HG03460 (cell line): Measurements from ENCODE around the gene RGPD5.
"Not testable (repeated sequence)": the region's sequence is repeated elsewhere in the genome, so short reads cannot be mapped to it uniquely, and the experiment has no call there.

Experiments used
- ATAC-seq: cut with Tn5 transposase; IDR thresholded peaks from one replicate; pipeline ENCODE4 v1.9.1; 2021; ENCODE audit not compliant: unreplicated experiment

The RGPD5 gene

DNA sequence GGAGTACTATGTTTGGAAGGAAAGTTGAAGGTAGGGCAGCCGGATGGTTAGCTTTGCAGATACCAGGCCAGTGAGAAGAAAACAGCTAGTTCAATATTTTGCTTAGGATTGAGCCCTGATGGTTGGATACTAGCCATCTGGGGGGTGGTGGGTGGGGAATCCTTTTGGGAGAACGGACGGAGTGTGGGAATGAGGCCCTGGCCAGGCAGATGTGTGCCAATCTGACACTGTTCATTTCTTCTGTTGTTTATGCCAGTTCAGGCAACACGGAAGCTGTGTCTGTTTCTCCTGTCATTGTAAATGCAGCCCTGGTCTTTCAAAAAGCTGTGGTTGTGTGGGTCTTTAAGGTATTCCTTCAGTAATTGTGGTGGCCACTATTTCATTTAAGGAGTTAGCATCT is 96.9 kb downstream of the RGPD5 start:
- ATAC-seq, result not testable (repeated sequence)

DNA sequence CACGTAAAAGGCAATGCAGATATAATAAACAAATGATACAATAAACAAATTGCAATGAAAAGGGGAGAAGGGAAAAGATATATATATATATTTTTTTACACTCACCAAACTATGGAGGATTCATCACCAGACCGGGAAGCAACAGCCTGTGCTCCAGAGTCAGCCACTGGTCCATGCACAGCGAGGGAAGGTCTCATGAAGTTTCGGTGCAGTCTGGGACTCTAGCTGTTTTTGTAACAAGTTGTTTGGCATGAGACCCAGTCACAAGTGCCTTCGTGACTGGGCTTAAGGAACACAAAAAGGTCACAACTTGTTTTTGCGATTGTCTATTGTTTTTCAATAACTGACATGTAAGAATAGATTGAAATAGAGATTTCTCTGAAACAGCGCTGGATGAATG is 99.6 kb downstream of the RGPD5 start:
- ATAC-seq, result not testable (repeated sequence)

DNA sequence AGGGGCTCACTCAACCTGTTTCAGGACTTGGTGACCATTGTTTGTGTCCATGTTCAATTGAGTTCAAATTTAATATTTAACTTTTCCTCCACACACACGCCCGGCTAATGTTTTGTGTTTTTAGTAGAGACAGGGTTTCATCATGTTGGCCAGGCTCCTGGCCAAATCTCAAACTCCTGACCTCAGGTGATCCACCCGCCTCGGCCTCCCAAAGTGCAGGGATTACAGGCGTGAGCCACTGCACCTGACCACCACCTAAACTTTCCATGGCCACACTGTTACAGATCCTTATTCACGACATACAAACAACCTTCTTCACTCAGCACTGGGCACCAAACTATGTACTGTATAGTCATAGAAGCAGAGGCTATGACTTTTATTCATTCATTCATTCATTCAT is 100.0 kb downstream of the RGPD5 start:
- not testable (repeated sequence) for ATAC-seq

DNA sequence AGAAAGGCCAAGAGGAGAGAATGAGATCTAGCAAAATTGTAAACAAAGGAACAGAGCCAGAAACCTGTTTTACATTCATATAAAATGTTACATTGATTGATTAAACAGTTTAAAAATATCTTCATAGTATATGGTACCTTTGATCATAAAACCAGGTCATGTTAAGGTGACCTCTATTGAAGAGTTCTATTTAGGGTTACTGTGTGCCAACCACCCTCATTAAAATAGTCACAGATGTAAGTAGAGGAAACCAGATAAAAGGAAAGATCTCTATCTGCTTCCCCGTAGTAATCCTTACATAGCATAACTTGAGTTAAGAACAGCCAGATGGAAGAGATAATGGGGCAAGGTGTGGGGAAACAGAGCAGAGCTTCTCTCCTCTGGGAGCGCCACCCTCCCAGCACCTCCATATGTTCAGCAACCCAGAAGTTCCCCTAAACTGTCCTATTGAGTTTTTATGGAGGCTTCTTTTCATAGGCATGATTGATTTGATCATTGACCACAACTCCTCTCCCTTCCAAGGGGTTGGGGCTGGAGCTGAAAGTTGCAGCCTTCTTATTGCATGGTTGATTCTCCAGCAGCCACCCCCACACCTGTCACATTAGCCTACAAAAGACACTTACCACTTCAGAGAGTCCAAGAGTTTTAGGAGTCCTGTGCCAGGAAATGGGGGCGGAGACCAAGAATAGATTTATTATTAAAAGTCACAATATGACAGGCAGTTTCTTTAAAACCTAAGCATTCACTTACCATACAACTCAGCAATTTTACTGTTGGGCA is 101.2 kb downstream of the RGPD5 start:
- ATAC-seq, result not testable (repeated sequence)

DNA sequence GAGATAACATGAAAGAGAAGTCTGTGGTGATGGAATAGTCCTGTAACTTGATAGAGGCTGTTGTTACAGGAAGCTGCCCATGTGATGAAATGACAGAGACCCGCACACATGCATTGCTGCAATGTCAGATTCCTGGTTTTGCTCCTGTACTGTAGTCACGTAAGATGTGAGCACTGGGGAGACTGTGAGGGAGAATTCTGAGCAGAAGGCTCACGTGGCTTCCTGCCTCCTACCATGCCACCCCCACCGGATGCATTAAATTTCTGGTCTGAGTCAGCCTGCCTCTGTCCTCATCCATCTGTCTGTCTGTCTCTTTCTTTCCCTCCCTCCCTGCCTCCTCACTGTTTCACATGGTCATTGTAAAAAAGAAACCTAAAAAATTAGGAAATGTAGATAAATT is 102.1 kb downstream of the RGPD5 start:
- ATAC-seq, result peak; percentile 96

DNA sequence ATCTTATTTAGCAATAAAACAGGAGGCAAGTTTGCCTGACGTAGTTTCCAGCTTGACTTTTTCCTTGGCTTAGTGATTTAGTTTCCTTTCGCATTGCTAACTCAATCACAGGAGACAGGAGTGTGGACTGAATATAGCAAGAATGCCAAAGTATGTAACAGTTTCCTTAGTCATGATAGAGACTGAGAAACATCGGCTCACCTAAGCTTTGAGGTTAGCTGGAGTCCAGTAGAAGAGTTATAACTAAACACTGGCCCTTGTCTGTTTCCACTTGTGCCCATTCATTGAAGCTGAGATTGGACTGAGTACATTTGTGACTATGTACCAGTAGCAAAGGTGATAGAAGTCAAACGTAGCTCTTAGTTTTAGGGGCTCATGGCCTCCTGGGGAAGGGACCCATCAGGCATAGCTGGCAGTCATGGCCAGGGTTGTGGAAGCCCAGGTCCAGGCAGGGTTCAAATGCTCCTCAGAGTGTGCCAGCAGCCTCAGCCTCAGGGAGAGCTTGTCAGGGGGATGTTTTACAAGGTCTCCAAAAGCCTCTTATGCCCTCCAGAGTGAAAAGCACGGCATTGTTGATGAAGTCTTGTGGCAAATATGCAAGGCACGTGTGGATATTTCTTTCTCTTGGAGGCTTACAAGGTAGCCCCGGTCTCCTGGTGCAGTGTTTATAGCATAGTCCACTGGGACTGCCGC is 103.8 kb downstream of the RGPD5 start:
- not testable (repeated sequence) for ATAC-seq

DNA sequence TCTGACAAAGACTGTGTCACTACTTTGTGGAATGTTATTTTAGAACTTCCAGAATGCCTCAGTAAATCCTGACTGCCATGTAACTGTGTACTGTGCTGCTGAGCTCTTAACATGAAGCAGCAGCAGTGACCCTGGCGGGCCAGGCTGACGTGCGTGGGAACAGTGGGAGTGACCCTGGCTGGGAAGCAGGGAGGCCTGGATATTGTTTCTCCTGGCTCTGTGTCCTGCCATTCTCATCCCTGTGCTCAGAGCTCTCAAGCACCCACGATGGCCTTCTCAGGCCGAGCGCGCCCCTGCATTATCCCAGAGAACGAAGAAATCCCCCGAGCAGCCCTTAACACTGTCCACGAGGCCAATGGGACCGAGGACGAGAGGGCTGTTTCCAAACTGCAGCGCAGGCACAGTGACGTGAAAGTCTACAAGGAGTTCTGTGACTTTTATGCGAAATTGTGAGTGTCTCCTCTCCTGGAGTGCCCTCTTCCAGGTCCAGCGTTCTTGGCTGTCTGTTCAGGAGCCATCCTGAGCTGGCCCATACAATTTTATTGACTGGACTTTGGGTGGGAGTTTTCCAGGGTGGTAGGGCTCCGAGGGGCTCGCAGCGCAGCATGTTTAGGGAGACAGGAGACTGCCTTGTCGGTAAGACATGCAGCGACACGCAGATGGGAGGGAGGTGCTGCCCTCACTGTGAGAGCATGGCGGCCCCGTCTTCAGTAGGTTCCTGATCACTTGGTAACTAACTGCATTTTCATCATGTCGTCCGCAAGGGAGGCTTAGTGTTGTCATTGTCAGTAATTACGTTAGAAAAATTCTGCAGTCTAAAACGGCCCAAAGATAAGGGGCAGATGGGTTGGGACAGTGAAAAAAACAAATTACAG is 104.6 kb downstream of the RGPD5 start, which contains the start of gene LIMS3:
Gene LIMS3, plus strand, starts transcription at position 227 of the 875 bp plus-strand sequence. Its CDS starts 41 bp downstream, at position 268.
- not testable (repeated sequence) for ATAC-seq

DNA sequence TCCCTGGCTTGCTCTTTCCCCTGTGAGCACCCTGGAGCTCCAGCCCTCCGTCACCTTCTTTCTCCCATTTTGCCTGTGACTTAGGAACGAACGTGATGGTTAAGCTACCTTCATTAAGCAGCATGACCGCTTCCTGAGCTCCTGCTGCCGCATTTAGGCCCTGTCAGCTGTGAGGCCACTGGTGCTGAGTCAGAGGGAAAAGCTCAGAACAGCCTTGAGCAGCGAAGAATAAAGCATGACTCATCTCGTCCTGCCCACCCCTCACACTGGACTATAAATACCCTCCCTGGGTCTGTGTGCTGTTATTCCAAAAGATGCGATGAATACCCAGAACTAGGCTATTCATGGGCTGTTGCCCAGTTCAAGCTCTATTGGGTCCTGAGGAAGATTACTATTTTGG is 111.7 kb downstream of the RGPD5 start:
- ATAC-seq, result peak; percentile 81
